GM18526 (cell line): Measurements from ENCODE around the gene TNFSF4.

Source experiments
- POLR2A ChIP-seq: IDR thresholded peaks from 3 replicates; pipeline ENCODE4 v1.6.1; 2011; ENCODE audit not compliant: insufficient read length; ENCODE audit errors: extremely low read depth

TNFSF4 gene

GRCh38 chr1:173222149-173223030 lies 15.3 kb upstream of the TNFSF4 start:
- no peak for TF ChIP-seq POLR2A

DNA sequence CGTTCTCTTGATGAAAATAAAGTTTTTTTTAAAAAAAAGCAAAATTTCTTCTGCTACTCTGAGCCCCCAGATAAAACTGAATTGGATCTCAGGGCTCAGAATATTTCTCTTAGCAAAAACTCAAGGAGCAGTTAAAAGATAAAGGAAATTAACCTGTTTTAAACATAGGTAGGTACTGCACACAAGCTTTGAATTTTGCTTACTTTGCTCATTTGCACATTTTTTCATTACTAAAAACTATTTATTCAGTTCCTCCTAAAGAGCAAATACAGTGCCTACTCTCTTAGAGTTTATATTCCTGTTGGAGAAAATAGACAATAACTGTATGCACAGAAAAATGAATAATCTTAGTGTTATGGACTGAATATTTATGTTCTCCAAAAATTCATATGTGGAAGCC lies 13.0 kb upstream of the TNFSF4 start:
- TF ChIP-seq POLR2A = no peak

DNA sequence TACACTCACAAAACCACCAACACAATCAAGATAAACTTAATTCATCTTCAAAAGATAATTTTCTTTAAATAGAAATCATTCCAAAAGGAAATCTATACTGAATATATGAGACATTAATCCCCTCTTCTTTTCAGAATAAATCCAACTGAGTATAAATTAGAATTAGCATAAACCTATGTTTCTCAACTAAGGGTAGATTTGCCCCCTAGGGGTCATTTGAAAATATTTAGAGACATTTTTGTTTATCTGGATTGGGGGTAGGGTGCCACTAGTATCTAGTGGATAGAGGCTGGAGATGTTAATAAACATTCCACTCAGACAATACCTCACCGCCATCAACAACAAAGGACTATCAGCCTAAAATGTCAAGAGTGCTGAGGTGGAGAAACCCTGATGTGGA lies 6.5 kb upstream of the TNFSF4 start:
- no peak for TF ChIP-seq POLR2A

- TF ChIP-seq POLR2A = no peak
Measured at GRCh38 chr1:173212952-173213491, 5.9 kb upstream of the TNFSF4 start.

GRCh38 chr1:173210716-173211231 lies 3.6 kb upstream of the TNFSF4 start:
- no peak for TF ChIP-seq POLR2A

- no peak for TF ChIP-seq POLR2A
Measured at GRCh38 chr1:173210283-173210682, 3.2 kb upstream of the TNFSF4 start.

- TF ChIP-seq POLR2A = no peak
Measured at GRCh38 chr1:173208868-173209267, 1.7 kb upstream of the TNFSF4 start.

DNA sequence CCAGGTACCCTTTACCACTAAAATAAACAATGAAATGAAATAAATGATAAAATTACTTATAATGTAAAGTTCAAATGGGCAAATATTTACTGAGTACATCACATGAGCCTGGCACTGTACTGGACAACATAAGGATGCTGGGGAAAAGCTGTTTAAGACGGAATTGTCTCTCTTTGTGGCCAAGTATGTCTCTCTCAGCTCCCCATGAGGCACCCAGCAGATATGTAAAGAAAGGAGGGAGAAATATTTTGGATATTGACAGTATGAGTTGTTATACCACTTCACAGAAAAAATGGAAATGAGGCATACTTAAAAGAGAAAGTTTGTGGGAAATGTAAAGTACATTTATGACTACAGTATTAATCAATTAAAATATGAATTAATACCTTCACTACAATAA lies 1.0 kb upstream of the TNFSF4 start:
- TF ChIP-seq POLR2A = no peak

- TF ChIP-seq POLR2A = no peak
Measured at GRCh38 chr1:173205146-173206051, 1.7 kb downstream of the TNFSF4 start.

DNA sequence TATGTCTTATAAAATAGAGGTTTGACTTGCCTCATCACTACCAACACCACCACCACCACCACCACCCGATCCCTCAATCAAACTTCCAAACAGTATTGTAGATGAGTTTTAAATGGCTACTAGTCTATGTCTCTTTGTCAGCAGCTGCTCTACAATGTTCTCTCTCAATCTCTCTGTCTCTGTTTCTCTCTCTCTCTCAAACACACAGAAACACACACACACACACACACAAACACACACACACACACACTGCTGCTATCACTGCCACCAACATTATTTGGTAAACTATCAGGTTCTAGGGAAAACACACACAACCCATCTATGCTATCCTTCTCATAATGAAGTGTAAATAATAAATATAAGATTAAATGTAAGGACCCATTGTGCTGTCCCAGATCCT lies 2.4 kb downstream of the TNFSF4 start:
- TF ChIP-seq POLR2A = no peak

DNA sequence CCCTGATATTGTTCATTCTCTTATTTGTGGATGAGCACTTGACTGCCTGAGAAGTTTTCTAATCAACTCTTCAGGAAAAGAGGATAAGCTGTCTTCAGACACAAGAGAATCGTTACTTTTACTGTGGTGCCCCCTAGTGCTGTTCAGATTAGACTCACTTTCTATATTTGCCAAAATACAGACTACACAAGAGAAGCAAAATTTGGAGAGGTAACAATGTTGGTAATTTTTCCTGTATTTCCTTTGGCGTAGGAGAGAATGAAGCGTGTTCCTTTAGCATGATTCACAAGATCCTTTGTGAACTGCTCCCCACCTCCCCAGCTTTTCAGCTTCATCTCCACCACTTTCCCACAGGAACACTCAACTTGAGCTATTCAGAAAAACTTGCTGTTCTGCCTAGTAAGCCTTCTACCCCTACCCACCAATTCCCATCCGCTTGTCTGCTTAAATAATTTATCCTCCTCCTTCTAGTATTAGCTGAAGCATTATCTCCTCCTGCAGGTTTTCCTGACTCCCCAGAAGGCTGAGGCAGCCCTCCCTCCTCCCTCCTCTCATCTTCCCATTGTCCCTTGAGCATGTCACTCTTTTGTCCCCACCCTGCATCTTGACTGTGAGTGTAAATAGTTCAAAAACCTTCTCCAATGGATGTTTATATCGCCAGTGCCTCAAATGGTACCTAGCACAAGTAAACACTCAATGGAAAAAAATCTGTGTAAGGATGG lies 4.5 kb downstream of the TNFSF4 start:
- TF ChIP-seq POLR2A = no peak

GRCh38 chr1:173201969-173202368 lies 5.2 kb downstream of the TNFSF4 start:
- TF ChIP-seq POLR2A = no peak

GRCh38 chr1:173195596-173196088 lies 11.5 kb downstream of the TNFSF4 start:
- TF ChIP-seq POLR2A = no peak

DNA sequence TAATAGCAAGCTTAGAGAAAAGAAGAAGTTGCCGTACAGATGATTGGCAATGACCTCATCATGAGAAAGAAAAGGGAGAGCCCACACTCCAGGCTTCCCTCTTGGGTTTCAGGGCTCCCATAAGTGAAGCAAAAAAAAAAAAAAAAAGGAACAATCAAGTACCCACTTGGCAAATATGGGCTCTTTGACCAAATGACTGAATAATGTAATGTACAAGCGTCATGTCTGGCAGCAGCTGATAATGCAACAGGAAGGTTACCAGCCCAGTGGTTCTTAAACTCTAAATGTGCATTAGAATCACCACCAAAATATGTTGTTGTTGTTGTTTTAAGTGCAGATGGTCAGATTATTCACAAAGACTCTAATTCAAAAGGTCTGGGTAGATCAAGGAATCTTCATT lies 13.5 kb downstream of the TNFSF4 start:
- TF ChIP-seq POLR2A = no peak
